DMS79 treated with DMSO at 0.1 percent for 48 hours (cell line): Measurements from ENCODE around the gene WDR86.

Experiments used
- DNase-seq: peaks from one replicate; lab custom pipeline; 2025; lab: John Stamatoyannopoulos, UW

WDR86 gene

DNA sequence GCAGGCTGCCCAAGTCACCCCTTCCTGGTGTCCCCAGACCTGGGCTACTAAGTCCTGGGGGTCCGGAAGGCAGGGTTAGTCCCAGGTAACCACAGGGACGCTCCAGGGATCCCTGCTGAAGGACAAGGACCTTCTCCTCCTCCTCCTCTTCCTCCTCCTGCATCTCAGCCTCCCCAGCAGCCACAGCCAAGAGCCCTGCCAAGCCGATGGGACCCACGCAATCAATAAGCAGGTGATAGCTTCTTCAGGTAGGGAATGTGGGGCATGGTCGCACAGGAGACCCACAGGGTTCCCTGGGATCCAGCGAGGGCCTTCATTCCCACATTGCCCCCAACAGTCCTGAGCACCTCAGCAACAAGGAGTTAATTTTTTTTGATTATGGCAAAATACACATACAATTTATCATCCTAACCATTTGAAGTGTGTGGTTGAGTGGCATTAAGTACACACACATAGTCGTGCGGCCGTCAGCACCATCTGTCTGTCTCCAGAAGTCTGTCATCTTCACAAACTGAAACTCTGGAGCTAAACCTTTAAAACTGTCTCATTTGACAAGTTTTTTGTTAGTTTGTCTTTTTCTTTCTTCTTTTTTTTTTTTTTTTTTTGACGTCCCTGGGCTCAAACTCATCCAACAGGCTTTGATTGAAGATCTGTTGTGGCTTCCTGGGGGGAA, 18.0 kb upstream of the WDR86 start:
- peak; percentile 13 for DNase-seq

DNA sequence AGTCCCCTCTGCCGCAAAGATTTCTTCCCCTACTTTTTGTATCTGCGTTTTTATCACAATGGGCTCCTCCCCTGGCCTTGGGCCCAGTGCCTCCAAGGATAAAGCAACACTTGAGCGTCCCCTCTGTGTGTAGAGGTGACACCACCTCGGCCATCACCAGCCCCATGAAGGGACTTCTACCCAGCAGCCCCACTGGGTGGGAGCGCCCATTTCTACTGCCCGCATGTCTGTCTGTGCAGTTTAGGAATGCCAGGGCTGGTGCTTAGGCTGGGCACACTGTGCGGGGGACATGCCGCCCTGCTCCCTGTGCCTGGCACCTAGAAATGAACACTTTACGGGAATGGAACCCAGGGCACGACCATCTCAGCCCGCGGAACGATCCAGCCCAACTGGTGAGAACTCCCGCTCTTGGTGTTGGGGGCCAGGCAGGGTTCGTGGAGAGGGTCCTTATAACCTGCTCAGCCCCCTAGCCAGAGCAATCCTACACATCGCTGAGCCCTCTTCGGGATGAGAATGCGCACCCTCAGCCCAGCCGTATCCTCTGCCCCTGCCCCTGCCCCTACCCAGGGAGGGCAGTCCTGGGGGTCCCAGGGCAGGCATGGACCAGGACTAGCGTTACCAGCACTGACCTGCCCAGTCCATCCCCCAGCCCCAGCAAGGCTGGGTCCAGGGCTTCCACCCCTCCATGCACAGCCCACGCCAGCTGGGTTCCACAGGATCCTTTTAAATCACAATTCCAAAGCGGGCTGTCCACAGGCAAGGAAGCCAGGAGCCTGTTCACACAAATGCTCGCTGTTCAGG, 17.3 kb upstream of the WDR86 start:
- DNase-seq = no peak

DNA sequence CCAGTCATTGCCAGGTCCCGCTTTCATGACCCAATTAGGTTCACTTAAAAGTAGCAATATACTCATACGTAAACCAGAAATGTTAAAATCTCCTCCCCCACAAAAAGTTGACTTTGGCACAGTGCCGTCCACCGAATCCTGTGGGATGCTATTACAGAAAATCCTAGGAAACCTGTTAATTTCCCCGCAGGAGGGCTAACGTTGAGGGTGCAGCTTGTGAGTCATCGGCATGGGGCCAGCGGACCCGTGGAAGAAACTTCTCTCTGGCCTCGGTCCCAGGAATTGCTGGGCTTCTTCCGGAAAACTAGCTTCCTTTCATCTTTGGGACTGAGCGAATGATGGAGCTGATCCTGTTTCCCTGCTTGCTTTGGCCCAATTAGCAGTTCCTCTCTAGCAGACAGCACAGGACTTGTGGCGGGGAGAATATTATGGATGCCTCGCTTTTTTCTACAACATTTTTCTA, 16.6 kb upstream of the WDR86 start:
- no peak for DNase-seq

DNA sequence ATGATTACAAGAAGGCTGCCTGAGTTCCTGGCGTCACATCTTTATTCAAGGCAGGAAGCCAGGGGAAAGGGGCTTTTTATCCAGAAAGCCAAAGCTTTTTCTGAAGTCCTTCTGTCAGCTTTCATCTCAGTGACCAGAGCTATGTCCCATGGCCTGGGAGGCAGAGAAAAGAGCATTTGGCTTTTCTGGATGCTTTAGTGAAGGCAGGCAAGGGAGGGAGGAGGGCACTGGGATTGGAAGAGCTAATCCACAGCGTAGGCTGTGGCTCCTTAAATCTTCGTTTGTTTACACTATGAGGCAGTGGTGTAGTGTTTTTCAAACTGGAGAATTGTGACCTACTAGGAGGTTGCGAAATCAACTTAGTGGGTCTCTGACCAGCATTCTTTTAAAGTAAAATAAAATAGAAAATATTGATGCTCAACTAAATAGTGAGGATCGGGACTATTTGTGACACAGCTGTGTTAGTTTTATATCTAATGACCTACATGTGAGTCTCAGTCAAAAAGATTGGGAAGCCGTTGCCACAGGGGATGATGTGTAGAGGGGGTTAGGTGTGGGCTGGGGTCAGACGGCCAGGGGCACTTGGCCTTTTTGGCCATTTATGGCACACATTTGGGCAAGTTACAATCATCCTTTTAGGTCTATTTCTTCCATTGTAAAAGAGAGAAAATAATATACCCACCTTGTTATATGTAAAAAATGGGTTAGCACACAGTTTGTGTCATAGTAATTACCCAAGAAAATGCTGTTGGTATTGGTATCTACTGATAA, 16.0 kb upstream of the WDR86 start:
- no peak for DNase-seq

DNA sequence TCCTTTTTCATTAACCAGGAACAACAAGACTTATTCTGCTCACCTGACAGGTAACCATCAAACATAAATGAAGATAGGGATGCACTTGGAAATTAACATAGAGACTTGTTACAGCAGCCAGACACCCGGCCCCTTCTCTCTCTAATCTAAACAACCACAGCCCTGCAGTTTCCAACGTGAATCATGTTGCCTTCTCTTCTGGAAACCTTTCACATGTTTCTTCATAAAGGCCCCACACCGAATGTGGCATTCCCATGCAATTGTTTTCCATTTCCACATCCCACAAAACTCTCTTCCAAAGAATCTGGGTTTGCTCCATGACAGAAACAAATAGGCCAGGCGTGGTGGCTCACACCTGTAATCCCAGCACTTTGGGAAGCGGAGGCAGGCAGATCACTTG, 15.0 kb upstream of the WDR86 start:
- no peak for DNase-seq

DNA sequence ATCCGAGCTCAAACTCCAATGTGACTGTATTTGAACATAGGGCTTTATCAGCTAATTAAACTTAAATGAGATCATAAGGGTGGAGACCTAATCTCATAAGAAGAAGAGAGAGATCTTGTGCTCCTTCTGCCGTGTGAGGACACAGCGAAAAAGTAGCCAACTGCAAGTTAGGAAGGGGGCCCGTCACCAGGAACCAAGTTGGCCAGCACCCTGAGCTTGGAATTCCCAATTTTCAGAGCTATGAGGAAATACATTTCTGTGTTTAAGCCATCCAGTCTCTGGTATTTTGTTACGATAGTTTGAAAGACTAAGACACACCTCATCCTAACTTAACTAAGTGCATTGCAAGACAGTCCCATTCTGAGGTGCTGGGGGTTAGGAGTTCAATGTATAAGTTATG, 14.1 kb upstream of the WDR86 start:
- no peak for DNase-seq

DNA sequence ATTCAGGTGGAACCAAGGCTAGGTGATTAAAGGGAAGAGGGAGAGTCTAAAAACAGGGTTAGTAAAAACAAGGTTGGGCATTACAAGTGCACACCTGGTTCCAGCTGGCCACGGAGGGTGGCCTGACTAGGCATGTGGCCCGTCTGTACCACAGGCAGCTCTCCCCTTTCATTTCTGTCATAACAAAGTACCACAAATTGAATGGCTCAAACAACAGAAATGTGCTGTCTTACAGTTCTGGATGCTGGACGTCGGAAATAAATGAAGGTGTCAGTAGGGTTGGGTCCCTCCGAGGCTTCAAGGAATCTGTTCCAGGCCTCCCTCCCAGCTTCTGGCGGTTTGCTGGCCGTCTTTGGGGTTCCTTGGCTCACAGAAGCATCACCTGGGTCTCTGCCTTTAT, 13.4 kb upstream of the WDR86 start:
- no peak for DNase-seq

DNA sequence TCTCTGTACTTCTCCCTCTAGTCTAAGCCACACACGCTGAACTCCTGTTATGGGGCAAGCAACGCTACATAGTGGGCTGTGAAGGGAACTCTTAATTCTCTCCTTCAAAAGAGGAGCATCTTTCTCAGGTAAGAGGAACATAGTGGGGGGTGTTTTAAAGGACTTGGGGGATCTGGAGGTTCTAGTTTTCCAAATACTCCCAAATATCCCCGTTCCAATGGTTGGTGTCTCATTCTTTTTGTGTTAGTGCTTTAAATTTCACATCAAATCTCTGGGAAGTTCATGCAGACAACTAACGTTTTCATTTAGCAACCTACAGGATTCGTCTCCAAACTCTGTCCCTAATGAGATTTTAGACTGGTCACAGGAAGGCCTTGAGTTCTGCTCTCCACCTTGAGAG, 12.4 kb upstream of the WDR86 start:
- no peak for DNase-seq

DNA sequence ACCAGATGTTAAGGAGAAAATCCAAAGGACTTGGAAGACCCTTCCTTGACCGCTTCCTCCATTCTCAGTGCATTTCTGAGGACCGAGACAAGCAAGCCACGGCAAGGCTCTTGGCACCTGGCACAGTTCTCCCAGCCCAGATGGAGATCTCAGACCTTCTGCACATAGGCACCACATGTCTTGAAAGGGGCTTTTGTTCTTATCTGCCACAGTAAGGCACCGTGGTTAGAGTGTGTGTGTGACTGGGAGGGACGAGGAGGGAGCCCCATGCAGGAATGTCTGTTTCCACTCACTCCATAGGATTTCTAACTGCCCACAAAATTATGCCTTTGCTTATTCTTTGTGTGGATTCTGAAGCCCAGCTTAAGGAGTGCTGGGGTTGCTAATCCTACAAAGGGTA, 10.3 kb upstream of the WDR86 start:
- no peak for DNase-seq

DNA sequence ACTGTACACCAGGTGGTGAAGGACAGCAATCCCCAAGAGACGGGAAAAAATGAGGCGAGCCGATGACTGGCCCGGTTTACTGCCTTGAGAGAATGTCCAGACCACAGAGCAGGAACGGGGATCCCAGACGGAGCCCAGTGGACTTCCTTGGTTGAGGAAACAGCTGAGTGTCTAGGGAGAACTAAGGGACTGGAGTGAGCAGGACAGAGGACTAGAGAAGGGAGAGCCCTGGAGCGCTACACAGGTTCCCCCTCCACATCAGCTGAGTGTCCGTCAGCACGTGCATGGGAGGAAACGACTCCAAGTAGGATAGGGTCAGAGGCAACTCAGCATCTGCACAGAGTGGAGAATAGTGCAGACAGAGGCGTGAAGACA, 7.1 kb upstream of the WDR86 start:
- DNase-seq = no peak

DNA sequence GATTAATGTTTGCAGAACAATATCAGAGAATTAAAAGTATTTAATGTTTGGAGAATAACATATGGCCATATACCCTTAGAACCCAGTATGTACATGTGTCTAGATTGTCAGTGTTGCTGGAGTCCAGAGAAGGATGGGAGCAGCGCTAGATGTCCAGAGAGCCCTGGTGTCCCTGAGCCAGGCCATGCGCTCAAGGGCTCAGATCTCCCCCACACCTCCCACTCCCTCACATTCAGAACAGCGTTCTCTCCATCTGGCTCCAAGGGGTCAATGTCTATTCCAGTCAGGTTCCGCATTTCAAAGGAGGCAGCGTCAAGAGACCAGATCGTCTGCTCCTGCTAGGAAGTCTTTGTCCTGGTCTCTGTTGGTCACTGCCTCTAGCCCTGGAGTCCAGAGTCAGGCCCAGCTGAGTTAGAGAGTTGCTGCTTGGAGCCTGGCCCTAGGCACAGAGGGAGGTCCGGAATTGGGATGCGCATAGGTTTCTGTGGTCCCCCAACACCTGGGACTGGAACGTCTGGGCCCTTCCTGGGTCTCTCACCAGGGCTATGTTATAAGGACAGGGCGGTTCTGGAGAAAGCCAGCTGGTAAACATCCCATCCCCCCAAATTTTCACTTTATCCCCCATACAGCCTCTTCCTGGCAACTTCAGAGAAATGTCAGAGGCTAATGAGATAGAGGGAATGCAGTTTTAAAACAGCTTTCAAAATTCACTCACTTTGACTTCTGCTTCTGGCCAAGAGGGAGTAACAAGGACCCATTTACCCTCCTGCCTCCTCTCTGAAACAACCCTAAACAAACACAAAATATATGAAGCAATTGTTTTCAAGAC, 6.5 kb upstream of the WDR86 start:
- no peak for DNase-seq

DNA sequence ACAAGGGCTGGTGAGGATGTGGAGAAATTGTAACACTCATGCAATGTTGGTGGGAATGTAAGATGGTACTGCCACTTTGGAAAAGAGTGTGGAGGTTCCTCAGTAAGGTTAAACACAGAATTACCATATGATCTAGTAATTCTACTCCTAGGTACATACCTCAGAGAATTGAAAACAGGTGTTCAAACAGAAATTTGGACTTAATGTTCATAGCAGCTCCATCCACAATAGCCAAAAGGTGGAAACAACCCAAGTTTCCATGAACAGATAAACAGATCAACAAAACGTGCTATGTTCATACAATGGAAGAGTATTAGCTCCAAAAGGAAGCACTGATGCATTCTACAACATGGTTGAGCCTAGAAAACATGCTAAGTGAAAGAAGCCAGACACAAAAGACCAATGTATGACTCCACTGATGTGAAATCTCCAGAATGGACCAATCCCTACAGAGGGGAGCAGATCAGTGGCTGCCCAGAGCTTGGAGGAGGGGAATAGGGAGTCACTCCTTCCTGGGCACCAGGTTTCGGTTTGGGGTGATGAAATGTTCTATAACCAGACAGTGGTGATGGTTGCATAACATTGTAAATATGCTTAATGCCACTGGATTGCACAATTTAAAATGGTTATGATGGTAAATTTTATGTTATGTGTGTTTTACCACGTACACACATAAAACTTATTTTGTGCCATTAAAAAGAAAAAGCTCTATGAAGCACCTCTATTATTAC, 5.7 kb upstream of the WDR86 start:
- no peak for DNase-seq

DNA sequence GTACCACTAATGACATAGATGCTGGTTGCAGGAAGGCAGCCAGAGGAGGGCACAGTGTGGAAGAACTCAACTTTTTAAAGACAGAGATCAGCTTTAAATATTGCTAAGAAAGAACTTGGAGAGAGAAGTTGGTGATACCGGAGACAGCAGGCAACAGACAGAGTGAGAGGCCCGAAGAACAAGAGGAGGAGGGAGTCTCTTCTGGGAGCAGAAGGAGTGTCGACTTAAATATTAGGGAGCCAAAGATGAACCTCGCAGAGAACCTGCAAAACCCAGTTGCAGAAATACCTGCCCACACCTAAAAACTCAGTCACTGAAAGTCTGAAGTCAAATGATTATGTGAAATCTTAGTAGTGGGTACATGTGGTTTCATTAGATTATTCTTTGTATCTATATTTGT, 3.4 kb upstream of the WDR86 start:
- no peak for DNase-seq

DNA sequence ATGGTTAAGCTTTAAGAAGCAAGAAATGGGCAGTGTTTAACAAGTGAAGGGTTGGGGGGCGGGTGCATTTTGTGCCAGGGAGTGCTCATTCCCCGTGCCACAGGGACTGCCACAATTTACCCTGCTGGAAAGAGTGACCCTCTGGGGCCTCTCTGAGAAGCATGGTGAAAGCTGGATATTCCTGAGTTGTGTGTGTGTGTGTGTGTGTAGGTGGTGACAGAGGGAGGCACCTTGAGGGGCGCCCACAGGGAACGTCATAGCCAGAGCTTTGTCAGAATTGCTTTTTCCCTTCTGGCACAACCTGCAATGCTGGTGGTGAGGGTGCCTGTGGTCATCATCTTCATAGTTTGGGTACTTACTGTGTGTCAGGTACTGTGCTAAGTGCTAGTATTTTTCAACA, 2.5 kb upstream of the WDR86 start:
- DNase-seq = no peak

DNA sequence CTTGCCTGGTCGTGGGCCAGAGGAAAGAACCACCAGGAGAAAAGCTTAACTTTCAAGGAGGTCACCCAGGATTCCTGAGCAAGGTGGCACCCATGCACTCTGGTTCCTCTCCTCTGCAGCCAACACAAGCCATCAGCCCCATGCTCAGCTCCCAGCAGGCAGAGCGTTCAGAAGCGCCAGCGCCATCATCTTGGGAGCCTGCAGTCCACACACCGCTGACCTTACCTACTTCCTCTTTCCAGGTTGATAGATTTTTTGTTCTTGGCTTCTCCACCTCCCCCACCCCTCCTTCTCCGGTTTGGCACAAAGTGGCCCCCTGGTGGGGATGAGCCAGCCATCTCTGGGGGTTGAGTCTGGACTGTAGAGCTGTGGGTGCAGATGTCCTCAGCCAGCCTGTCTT, 1.7 kb upstream of the WDR86 start:
- DNase-seq = no peak

DNA sequence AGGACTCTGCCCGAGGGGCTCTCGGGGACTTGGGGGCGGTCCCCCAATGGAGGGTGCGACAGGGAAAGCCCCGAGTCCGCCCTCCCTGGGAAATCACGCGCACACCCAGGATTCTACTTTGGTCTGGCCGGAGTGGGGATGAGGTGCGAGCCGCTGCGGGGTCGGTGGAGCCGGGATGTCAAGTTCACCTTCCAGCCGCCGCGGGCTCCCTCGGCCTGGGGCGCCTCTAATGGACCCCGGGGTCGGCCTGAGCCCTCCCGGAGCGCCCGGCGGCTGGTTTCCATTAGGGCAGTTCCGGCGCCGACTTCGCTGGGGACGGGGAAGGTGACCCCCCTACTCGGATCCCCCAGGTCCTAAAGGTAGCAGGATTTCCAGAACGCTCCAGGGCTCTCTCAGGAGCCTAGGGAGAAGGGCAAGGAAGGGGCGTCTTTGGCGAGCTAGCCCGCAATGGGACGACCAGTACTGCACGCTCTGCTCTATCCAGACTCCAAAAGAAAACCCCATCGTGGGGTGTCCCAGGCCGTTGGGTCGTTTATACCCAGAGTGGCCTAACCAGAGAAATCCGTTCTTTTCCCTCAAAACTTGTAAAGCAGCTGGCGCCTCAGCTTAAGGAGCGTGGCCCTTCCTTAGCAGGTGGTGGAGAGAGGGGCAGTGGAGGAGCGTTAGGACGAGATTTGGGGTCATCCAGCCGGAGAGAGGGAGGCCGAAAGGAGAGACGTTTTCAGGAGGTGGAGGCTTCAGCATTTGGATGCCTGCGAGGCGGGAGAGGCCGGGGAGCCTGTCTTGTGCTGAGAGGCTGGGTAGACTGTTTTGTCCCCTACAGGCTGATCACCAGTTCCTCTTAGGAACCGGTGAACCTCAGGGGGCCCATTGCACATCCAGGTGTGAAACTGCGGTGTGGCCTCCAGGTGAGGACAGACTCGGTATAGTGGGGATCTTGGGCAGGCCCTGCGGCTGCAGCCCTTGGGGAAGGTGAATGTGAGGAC, 860 bp upstream of the WDR86 start:
- DNase-seq = peak; percentile 38

DNA sequence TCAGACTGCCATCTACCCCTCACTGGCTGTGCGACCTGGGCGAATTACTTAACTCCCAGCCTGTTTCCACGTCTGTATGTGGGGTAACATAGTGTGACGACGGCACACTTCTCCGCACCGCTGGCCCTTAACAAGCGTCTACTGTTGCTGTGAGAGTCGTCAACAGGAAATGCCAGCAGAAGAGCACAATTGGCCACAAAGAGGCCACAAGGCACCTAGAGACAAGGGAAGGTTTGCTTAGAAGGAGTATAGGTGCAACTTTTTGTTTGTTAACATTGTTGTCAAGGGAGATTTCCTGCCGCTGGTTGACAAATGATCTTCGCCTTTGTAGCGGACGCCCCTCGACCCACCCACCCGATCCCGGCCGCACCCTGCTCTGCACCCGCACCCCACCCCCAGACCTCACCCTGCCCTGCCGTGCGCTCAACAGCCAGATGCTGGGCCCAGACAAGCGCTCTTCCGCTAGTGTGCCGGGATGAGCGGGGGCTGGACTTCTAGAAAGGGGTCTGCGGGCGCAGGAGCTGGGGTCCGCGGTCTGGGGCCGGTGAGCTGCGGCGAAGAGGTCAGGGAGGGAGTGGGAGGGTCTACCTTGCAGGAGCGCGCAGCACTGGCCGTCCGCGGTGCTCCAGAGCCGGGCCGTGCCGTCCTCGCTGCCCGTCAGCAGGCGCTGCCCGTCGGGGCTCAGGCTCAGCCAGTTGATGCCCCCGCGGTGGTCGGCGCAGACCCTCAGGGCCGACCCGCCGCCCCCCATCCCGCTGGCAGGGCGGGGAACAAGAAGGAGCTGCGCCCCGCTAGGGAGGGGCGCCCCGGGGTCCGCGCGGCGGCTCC, 785 bp downstream of the WDR86 start:
- peak; percentile 18 for DNase-seq

DNA sequence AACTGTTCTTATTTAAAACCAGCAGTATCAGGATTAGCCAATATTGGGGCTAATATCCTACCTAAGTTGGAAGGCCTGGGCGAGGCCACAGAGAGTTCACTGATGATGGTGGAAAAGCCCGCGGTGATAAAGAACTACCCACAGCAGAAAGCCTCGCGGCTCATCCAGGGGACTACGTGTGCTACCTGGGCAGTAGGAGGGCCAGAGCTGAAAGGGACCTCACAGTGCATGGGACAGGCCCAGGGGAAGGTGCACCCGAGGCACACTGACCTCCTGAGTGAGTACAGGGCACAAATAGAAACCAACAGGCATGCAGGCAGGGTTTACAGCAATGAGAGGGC, 1.4 kb downstream of the WDR86 start:
- DNase-seq = no peak

DNA sequence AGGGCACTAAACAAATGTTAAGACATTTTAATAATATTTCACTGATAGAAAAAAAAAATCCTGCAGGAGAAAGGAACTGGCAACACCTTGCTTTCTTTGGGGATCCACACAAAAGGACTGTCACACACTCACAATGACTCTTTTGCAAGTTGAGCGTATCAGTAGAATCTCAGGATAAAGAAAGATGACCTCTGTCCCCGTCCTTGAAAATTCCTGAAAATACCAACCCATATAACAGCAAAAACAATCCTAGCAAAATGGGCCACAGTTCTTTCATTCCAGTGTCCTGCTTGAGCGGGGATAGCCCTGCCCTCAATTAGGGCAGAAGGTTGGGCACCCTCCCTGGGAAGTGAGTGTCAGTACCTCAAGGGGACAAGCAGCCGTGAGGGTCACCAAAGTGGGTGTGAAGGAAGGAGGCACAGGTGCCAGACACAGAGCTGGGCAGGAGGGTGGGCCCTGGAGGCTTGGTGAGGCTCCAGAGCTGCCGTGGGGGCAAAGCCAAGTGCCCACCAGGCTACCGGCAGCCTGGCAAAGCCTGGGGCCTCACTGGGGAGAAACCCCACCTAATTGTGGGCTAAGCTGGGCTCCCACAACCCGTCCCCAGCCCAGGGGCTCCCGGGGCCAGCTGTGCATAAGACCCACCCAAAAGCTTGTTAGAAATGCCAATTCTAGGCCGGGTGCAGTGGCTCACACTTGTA, 2.8 kb downstream of the WDR86 start:
- DNase-seq = no peak
